HepG2 (cell line): ENCODE data around the gene NUBP1. TPM values are rescaled to one million over a fixed set of nuclear protein-coding genes. Genes with fewer than 3 reads are reported as not detected.

Experiments
- ATAC-seq: fragments of 200-7000 bp; cut with Tn5 transposase; 3 replicates; pipeline ENCODE4 v1.9.1; 2020; ENCODE audit warnings: mild to moderate bottlenecking, moderate library complexity
- BruUV-seq: library from RNA; stranded (reverse); fragments of 400-500 nt; replicated peaks from 2 replicates; lab custom pipeline; 2021; lab: Mats Ljungman, UMichigan
- CTCF ChIA-PET: fragments of 300-600 bp; formaldehyde crosslinking; extraction: SDS; loops from one replicate; lab custom pipeline; 2021; ENCODE audit warnings: low total read pairs, inconsistent platforms, low intra/inter-chr PET ratio; lab: Yijun Ruan, JAX
- POLR2A ChIA-PET: fragments of 350-600 bp; sonication (Branson Sonifier 250); formaldehyde crosslinking; loops from one replicate; lab custom pipeline; 2020; ENCODE audit warnings: antibody characterized with exemption, inconsistent platforms; lab: Yijun Ruan, JAX
- DNase-seq: peaks from one replicate; pipeline ENCODE4 v3.0.0-alpha.2; 2015; ENCODE audit warnings: low spot score
- FAIRE-seq: peaks from 3 replicates; lab custom pipeline; 2011; peaks lifted over from hg19 to GRCh38; lab: Jason Lieb, UNC
- H2AFZ ChIP-seq: one replicate; pipeline ENCODE4 v1.6.1; 2011; ENCODE audit warnings: low read length, inconsistent platforms
- H3K27ac ChIP-seq: fragments of 300-600 bp; 3 replicates; pipeline ENCODE4 v1.8.0; 2011; ENCODE audit warnings: mixed run types, mild to moderate bottlenecking, mixed read lengths, low read length, inconsistent platforms; ENCODE audit not compliant: insufficient read depth; ENCODE audit errors: extremely low read length
- H3K27me3 ChIP-seq, 2 experiments: fragments of 200-600 bp in 1 of 2; 2 replicates in 1 of 2; 3 replicates in 1 of 2; pipeline versions ENCODE4 v1.6.0 to v1.8.0; 2011; ENCODE audit warnings: low read length in 2 of 2, mild to moderate bottlenecking in 2 of 2, moderate library complexity in 2 of 2, inconsistent platforms in 1 of 2; ENCODE audit not compliant: insufficient read depth in 2 of 2, control insufficient read depth in 1 of 2
- H3K36me3 ChIP-seq, 2 experiments: fragments of 200-600 bp in 1 of 2; replicated peaks in 1 of 2; 2 replicates in 1 of 2; 3 replicates in 1 of 2; pipeline versions ENCODE4 v1.5.1 to v1.8.0; 2011; ENCODE audit warnings: low read length in 2 of 2, inconsistent platforms in 1 of 2; ENCODE audit not compliant: insufficient read depth in 2 of 2, control insufficient read depth in 1 of 2
- H3K4me1 ChIP-seq: 2 replicates; pipeline ENCODE4 v1.5.1; 2012; ENCODE audit warnings: low read length, inconsistent platforms; ENCODE audit not compliant: insufficient read depth
- H3K4me2 ChIP-seq: 2 replicates; pipeline ENCODE4 v1.6.0; 2011; ENCODE audit warnings: low read depth, low read length, inconsistent platforms
- H3K4me3 ChIP-seq, 3 experiments: fragments of 200-600 bp in 1 of 3; sonication (generic), shearing (Covaris generic) in 1 of 3; replicated peaks in 1 of 3; 2 replicates each; pipeline ENCODE4 v1.5.1; 2011 to 2016; ENCODE audit warnings: low read length in 3 of 3, inconsistent platforms in 2 of 3, low read depth in 2 of 3, mild to moderate bottlenecking in 2 of 3, control low read depth in 1 of 3, mixed read lengths in 1 of 3; ENCODE audit not compliant: insufficient read depth in 1 of 3
- H3K79me2 ChIP-seq: one replicate; pipeline ENCODE4 v1.6.1; 2011; ENCODE audit warnings: low read length, inconsistent platforms; ENCODE audit not compliant: insufficient read depth
- H3K9ac ChIP-seq: 2 replicates; pipeline ENCODE4 v1.6.0; 2011; ENCODE audit warnings: mild to moderate bottlenecking, low read depth, low read length, inconsistent platforms; ENCODE audit not compliant: insufficient read depth
- H3K9me3 ChIP-seq: 2 replicates; pipeline ENCODE4 v1.5.1; 2012; ENCODE audit warnings: mild to moderate bottlenecking, low read length
- H4K20me1 ChIP-seq: 2 replicates; pipeline ENCODE4 v1.6.0; 2011; ENCODE audit warnings: inconsistent platforms, mild to moderate bottlenecking, low read length, moderate library complexity; ENCODE audit not compliant: insufficient read depth
- NONO ChIP-seq, 2 experiments: fragments of 450-650 bp in 1 of 2; sonication (generic) in 1 of 2; formaldehyde crosslinking in 1 of 2; IDR thresholded peaks in 1 of 2; conservative IDR thresholded peaks in 1 of 2; 2 replicates each; pipeline versions ENCODE4 v1.6.1 to v1.8.0; 2017 to 2022; ENCODE audit warnings: mild to moderate bottlenecking in 1 of 2, missing genetic modification reagents in 1 of 2, moderate library complexity in 1 of 2
- U2AF1 ChIP-seq: fragments of 200-400 bp; formaldehyde crosslinking; optimal IDR thresholded peaks from 2 replicates; pipeline ENCODE3; 2017; ENCODE audit warnings: mild to moderate bottlenecking, low read depth, low read length
- ZNF224 ChIP-seq: sonication (generic); formaldehyde crosslinking; IDR thresholded peaks from 2 replicates; pipeline ENCODE4 v1.5.0; 2020; ENCODE audit warnings: mild to moderate bottlenecking, missing genetic modification reagents
- ZNF460 ChIP-seq: sonication (generic); formaldehyde crosslinking; IDR thresholded peaks from 2 replicates; pipeline ENCODE4 v1.5.1; 2020; ENCODE audit warnings: missing genetic modification reagents, mild to moderate bottlenecking, borderline replicate concordance
- WGBS: methylation state at CpG from one replicate; pipeline ENCODE4 v1.1.6; 2017; ENCODE audit warnings: low lambda C conversion rate; 5-methylcytosine and 5-hydroxymethylcytosine counted together
- in situ Hi-C: cut with HindIII; loops from 2 replicates; pipeline ENCODE4 v1.10.0; 2017; ENCODE audit warnings: low pct_unique_long_range_greater_than_20kb; ENCODE audit not compliant: extremely low pct_ligation_motif_present
- intact Hi-C: fragments of 100-400 bp; cut with micrococcal nuclease; formaldehyde crosslinking; loops from one replicate; pipeline ENCODE4 v1.10.0; 2022; ENCODE audit not compliant: unreplicated experiment
- polyA plus RNA-seq, 8 experiments: library from polyadenylated mRNA; depleted of rRNA in 3 of 8; stranded (reverse) in 7 of 8; unstranded in 1 of 8; fragments of >200 nt; fragmentation: Illumina TruSeq in 4 of 8; extraction: Trizol in 4 of 8; gene quantifications; 2 replicates each; pipeline versions ENCODE4 v1.2.1 to v1.2.3, GENCODE V29; 2011 to 2016; ENCODE audit warnings: low read depth in 4 of 8, missing spikeins in 1 of 8, mixed read lengths in 1 of 8; ENCODE audit not compliant: insufficient read depth in 1 of 8
- total RNA-seq, 5 experiments: library from RNA; depleted of rRNA; stranded (reverse); fragments of >200 nt; fragmentation: Illumina TruSeq; extraction: Trizol; gene quantifications; 2 replicates each; pipeline ENCODE4 v1.2.3, GENCODE V29; 2016; ENCODE audit warnings: low read depth in 1 of 5
- TF ChIP-seq, protein P1 (sequence below): sonication (generic); formaldehyde crosslinking; IDR thresholded peaks from 2 replicates; pipeline ENCODE4 v1.9.0; 2022; ENCODE audit warnings: low read depth, missing genetic modification reagents
- TF ChIP-seq, protein P2 (sequence below), 2 experiments: fragments of 450-650 bp in 1 of 2; sonication (generic) in 1 of 2; formaldehyde crosslinking in 1 of 2; IDR thresholded peaks; 2 replicates each; pipeline versions ENCODE4 v1.6.1 to v1.8.0; 2016 to 2022; ENCODE audit warnings: antibody characterized with exemption in 1 of 2, mild to moderate bottlenecking in 1 of 2, missing genetic modification reagents in 1 of 2
- TF ChIP-seq, protein P3 (sequence below): sonication (generic); formaldehyde crosslinking; IDR thresholded peaks from 2 replicates; pipeline ENCODE4 v1.8.0; 2022; ENCODE audit warnings: mild to moderate bottlenecking, missing genetic modification reagents, moderate library complexity
- TF ChIP-seq, protein P4 (sequence below): sonication (generic); formaldehyde crosslinking; IDR thresholded peaks from 2 replicates; pipeline ENCODE4 v1.5.0; 2020; ENCODE audit warnings: missing genetic modification reagents

NUBP1 gene
- total and polyA plus RNA-seq, 2 of the 13 experiments (the other 11 are each of a cell fraction or from before 2014, with no cell fraction given) = 53.5 to 70.4 TPM

DNA sequence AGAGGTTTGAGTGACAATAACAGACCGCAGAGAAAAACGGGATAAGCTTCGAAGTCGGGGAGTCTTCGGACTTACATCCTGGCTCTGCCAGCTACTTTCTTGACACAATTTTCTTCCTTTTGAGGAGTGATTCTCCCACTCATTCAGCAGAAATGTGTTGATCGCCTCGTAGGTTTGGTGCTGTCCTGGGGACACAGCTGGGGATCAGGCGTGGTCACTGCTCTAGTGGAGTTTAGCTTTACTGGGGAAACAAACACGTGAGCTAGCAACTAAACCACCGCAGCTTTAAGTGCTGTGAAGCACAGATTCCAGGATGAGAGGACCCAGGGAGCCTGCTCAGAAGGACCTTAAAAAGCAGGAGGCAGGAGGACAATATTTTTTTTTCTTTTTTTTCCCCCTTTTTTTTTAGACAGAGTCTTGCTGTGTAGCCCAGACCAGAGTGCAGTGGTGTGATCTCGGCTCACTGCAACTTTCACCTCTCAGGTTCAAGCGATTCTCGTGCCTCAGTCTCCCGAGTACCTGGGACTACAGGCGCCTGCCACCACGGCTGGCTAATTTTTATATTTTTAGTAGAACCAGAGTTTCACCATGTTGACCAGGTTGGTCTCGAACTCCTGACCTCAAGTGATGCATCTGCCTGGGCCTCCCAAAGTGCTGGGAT lies 858 bp downstream of the NUBP1 start:
- ChIA-PET CTCF (no interaction called here), POLR2A (interaction anchor here (0.5 to 2.2 kb wide), 63 partner anchors 9 to 1931 kb away, joined by 3 to 31 read pairs (median 4); partner anchors contain the start of genes ATF7IP2, DEXI, EMP2 and HAPSTR1)
- WGBS = 43% methylated on average over 17 of the region's 17 CpGs
- in situ Hi-C loops (loop anchor here (5.0 kb wide), 1 partner anchor 178 kb away; no protein-coding TSS in a partner anchor), intact Hi-C loops (loop anchor here (1.0 kb wide), 1 partner anchor 174 kb away; no protein-coding TSS in a partner anchor)
- ATAC-seq (peak; percentile 28), FAIRE-seq (no peak), DNase-seq (no peak)
- H3K4me1 ChIP-seq = peaks cover 24% of the 10 kb centered on the region
- peak overlapping the region; percentile 61 for H3K27ac ChIP-seq
- peak overlapping the region; percentile 97 for H3K4me2 ChIP-seq
- peak overlapping the region; percentile 69 for H2AFZ ChIP-seq
- no peaks in the 10 kb centered on the region; a peak in 1 of 5 replicates for H3K27me3 ChIP-seq
- no peaks in the 10 kb centered on the region for H3K9me3 ChIP-seq
- TSS peak; percentile 81 for BruUV-seq
- H3K9ac ChIP-seq = peak overlapping the region; percentile 82
- H3K36me3 ChIP-seq = peaks cover 7 to 22% of the 10 kb centered on the region in 2 experiments
- no peaks in the 10 kb centered on the region for H3K79me2 ChIP-seq
- H3K4me3 ChIP-seq = peak overlapping the region; percentile 71 to 77 (median 74)
- H4K20me1 ChIP-seq = no peaks in the 10 kb centered on the region
- TF ChIP-seq, protein P1, sequence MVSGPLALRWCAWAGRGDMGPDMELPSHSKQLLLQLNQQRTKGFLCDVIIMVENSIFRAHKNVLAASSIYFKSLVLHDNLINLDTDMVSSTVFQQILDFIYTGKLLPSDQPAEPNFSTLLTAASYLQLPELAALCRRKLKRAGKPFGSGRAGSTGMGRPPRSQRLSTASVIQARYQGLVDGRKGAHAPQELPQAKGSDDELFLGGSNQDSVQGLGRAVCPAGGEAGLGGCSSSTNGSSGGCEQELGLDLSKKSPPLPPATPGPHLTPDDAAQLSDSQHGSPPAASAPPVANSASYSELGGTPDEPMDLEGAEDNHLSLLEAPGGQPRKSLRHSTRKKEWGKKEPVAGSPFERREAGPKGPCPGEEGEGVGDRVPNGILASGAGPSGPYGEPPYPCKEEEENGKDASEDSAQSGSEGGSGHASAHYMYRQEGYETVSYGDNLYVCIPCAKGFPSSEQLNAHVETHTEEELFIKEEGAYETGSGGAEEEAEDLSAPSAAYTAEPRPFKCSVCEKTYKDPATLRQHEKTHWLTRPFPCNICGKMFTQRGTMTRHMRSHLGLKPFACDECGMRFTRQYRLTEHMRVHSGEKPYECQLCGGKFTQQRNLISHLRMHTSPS = no peak
- TF ChIP-seq ZNF460 (CRISPR knock-in tag) (no peak), U2AF1 (no peak), ZNF224 (no peak), NONO (IDR thresholded peaks at IDR 0.05) (no peak), NONO (CRISPR knock-in tag; conservative IDR thresholded peaks at IDR 0.05) (no peak)
- TF ChIP-seq, protein P2, sequence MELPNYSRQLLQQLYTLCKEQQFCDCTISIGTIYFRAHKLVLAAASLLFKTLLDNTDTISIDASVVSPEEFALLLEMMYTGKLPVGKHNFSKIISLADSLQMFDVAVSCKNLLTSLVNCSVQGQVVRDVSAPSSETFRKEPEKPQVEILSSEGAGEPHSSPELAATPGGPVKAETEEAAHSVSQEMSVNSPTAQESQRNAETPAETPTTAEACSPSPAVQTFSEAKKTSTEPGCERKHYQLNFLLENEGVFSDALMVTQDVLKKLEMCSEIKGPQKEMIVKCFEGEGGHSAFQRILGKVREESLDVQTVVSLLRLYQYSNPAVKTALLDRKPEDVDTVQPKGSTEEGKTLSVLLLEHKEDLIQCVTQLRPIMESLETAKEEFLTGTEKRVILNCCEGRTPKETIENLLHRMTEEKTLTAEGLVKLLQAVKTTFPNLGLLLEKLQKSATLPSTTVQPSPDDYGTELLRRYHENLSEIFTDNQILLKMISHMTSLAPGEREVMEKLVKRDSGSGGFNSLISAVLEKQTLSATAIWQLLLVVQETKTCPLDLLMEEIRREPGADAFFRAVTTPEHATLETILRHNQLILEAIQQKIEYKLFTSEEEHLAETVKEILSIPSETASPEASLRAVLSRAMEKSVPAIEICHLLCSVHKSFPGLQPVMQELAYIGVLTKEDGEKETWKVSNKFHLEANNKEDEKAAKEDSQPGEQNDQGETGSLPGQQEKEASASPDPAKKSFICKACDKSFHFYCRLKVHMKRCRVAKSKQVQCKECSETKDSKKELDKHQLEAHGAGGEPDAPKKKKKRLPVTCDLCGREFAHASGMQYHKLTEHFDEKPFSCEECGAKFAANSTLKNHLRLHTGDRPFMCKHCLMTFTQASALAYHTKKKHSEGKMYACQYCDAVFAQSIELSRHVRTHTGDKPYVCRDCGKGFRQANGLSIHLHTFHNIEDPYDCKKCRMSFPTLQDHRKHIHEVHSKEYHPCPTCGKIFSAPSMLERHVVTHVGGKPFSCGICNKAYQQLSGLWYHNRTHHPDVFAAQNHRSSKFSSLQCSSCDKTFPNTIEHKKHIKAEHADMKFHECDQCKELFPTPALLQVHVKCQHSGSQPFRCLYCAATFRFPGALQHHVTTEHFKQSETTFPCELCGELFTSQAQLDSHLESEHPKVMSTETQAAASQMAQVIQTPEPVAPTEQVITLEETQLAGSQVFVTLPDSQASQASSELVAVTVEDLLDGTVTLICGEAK (IDR thresholded peaks at IDR 0.05) = no peak
- TF ChIP-seq, protein P2 (CRISPR knock-in tag; IDR thresholded peaks at IDR 0.05) = no peak
- TF ChIP-seq, protein P3, sequence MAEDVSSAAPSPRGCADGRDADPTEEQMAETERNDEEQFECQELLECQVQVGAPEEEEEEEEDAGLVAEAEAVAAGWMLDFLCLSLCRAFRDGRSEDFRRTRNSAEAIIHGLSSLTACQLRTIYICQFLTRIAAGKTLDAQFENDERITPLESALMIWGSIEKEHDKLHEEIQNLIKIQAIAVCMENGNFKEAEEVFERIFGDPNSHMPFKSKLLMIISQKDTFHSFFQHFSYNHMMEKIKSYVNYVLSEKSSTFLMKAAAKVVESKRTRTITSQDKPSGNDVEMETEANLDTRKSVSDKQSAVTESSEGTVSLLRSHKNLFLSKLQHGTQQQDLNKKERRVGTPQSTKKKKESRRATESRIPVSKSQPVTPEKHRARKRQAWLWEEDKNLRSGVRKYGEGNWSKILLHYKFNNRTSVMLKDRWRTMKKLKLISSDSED (CRISPR knock-in tag) = no peak
- TF ChIP-seq, protein P4, sequence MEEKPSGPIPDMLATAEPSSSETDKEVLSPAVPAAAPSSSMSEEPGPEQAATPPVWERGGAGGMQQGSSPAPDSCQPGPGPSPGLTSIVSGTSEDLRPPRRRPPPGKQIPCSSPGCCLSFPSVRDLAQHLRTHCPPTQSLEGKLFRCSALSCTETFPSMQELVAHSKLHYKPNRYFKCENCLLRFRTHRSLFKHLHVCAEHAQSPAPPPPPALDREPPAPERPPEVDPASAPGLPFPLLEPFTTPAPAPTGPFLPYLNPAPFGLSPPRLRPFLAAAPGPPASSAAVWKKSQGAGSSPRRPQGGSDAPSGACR (CRISPR knock-in tag) = no peak
